ENCODE results near the gene LINC01488. TPM values are rescaled to one million over a fixed set of nuclear protein-coding genes. Genes with fewer than 3 reads are reported as not detected.

LINC01488 gene
- total RNA-seq, 1 experiment from 2014 or later: not detected

GRCh38 chr11:69497221-69497787 is 15.8 kb downstream of the LINC01488 start:
- peak; percentile 96 for ATAC-seq
- Histone ChIP-seq H3K9me2 (ENCODE audit: insufficient read depth) (no peaks in the 10 kb centered on the region), H3K79me2 (ENCODE audit: insufficient read depth, low read length) (no peaks in the 10 kb centered on the region), H4K20me1 (ENCODE audit: insufficient read depth) (no peaks in the 10 kb centered on the region), H3K27ac (ENCODE audit: low read depth, low read length) (no peak overlapping the region), H3K9ac (ENCODE audit: low read length) (peak overlapping the region; percentile 30; the same call in 1 of the 2 replicates), H3K9me3 (ENCODE audit: control insufficient read depth in 1 of 2, insufficient read depth in 1 of 2, low read depth in 1 of 2, low read length in 2 of 2) (no peaks in the 10 kb centered on the region), H3K4me3 (replicated peaks in 1 of 2; ENCODE audit: low read depth in 1 of 2, low read length in 2 of 2) (peak overlapping the region in 1 of 2 experiments; percentile 25; a peak in 1 of 4 replicates), H3K27me3 (ENCODE audit: insufficient read depth, low read length) (peaks cover 3% of the 10 kb centered on the region; the same call in 1 of the 2 replicates), H3K4me2 (ENCODE audit: low read length) (peak overlapping the region; percentile 69), H2AFZ (ENCODE audit: low read depth, low read length, poor library complexity, severe bottlenecking) (no peak overlapping the region), H3K36me3 (ENCODE audit: control insufficient read depth in 1 of 2, insufficient read depth in 2 of 2, low read length in 2 of 2) (no peaks in the 10 kb centered on the region), H3K4me1 (ENCODE audit: control insufficient read depth in 1 of 2, insufficient read depth in 2 of 2, low read length in 2 of 2) (peaks cover 12 to 27% of the 10 kb centered on the region in 2 experiments)
- ChIA-PET POLR2A (no interaction called here), CTCF (interaction anchor here (0.6 kb wide), 1 partner anchor 142 kb away, joined by 4 read pairs; no protein-coding TSS in a partner anchor), RAD21 (ENCODE audit: low non-redundant PET in 1 of 2, low total read pairs in 2 of 2, uncharacterized antibody in 2 of 2, unreplicated experiment in 2 of 2) (interaction anchor here in 1 of 2 experiments (0.6 kb wide), 1 partner anchor 42 kb away, joined by 3 read pairs; no protein-coding TSS in a partner anchor)
- BruUV-seq (replicated peaks): no TSS peak
- TF ChIP-seq POLR2A (IDR thresholded peaks at IDR 0.05; ENCODE audit: borderline replicate concordance, extremely low read depth, insufficient read depth, insufficient read length): no peak
- peak; percentile 25 for TF ChIP-seq TCF7L2 (IDR thresholded peaks at IDR 0.05; ENCODE audit: borderline replicate concordance, extremely low read depth, insufficient read depth, insufficient read length)
- TF ChIP-seq MAX (IDR thresholded peaks at IDR 0.05): peak; percentile 45; the same call in 1 of the 2 replicates
- TF ChIP-seq RAD21 (IDR thresholded peaks at IDR 0.05; ENCODE audit: low read depth): no peak
- TF ChIP-seq FOSL1 (IDR thresholded peaks at IDR 0.05; ENCODE audit: low read depth): no peak
- no peak for TF ChIP-seq POLR2AphosphoS5 (IDR thresholded peaks at IDR 0.05; ENCODE audit: low read depth, low read length)
- no peak for TF ChIP-seq CBX3 (IDR thresholded peaks at IDR 0.05; ENCODE audit: low read depth)
- no peak for TF ChIP-seq ZNF274 (IDR thresholded peaks at IDR 0.05; ENCODE audit: low read depth, low read length)
- no peak for TF ChIP-seq CTCF (IDR thresholded peaks at IDR 0.05 in 2 of 3, conservative IDR thresholded peaks at IDR 0.05 in 1 of 3; ENCODE audit: borderline replicate concordance in 1 of 3, insufficient read depth in 1 of 3, low read depth in 2 of 3, low read length in 2 of 3)
- TF ChIP-seq CEBPB (IDR thresholded peaks at IDR 0.05; ENCODE audit: low read depth): no peak
- no peak for TF ChIP-seq ELF1 (IDR thresholded peaks at IDR 0.05; ENCODE audit: borderline replicate concordance, low read depth)
- TF ChIP-seq ATF3 (IDR thresholded peaks at IDR 0.05): no peak
- TF ChIP-seq ZBTB33 (IDR thresholded peaks at IDR 0.05; ENCODE audit: extremely low read depth, insufficient replicate concordance, low read length): no peak
- TF ChIP-seq SIN3A (IDR thresholded peaks at IDR 0.05; ENCODE audit: low read depth): peak; percentile 73; the same call in 1 of the 2 replicates
- TF ChIP-seq EGR1 (IDR thresholded peaks at IDR 0.05; ENCODE audit: low read depth): no peak
- no peak for TF ChIP-seq EZH2 (IDR thresholded peaks at IDR 0.05)
- DNase-seq (ENCODE audit: low read depth, low spot score): peak; percentile 56
- intact Hi-C loops (cut with micrococcal nuclease): loop anchor here (5.0 kb wide), 1 partner anchor 140 kb away; no protein-coding TSS in a partner anchor
